Astrocyte (in vitro differentiated cells and primary cell): ENCODE data around the gene OR4D5. TPM values are rescaled to one million over a fixed set of nuclear protein-coding genes. Genes with fewer than 3 reads are reported as not detected.

Experiments
- DNase-seq: peaks from one replicate; pipeline ENCODE4 v3.0.0-alpha.2; 2010; ENCODE audit warnings: low read depth
- FAIRE-seq: peaks from 2 replicates; lab custom pipeline; 2011; peaks lifted over from hg19 to GRCh38; lab: Jason Lieb, UNC
- H2AFZ ChIP-seq: 2 replicates; pipeline ENCODE4 v1.6.0; 2012; ENCODE audit warnings: low read depth, low read length, inconsistent platforms
- H3K27ac ChIP-seq: 2 replicates; pipeline ENCODE4 v1.5.1; 2011; ENCODE audit warnings: low read depth, low read length, inconsistent platforms
- H3K27me3 ChIP-seq: 2 replicates; pipeline ENCODE4 v1.6.0; 2011; ENCODE audit warnings: low read length, inconsistent platforms; ENCODE audit not compliant: insufficient read depth
- H3K36me3 ChIP-seq: 2 replicates; pipeline ENCODE4 v1.5.1; 2011; ENCODE audit warnings: low read length, inconsistent platforms; ENCODE audit not compliant: insufficient read depth
- H3K4me1 ChIP-seq: 2 replicates; pipeline ENCODE4 v1.5.1; 2011; ENCODE audit warnings: low read length, inconsistent platforms; ENCODE audit not compliant: insufficient read depth
- H3K4me2 ChIP-seq: 2 replicates; pipeline ENCODE4 v1.6.0; 2012; ENCODE audit warnings: low read length, inconsistent platforms
- H3K4me3 ChIP-seq: 2 replicates; pipeline ENCODE4 v1.5.1; 2011; ENCODE audit warnings: low read depth, mild to moderate bottlenecking, low read length, inconsistent platforms; ENCODE audit not compliant: insufficient read depth
- H3K79me2 ChIP-seq: 2 replicates; pipeline ENCODE4 v1.6.0; 2012; ENCODE audit warnings: mild to moderate bottlenecking, low read length, inconsistent platforms; ENCODE audit not compliant: insufficient read depth
- H3K9ac ChIP-seq: 2 replicates; pipeline ENCODE4 v1.6.0; 2012; ENCODE audit warnings: mild to moderate bottlenecking, low read length, inconsistent platforms
- H3K9me3 ChIP-seq: 2 replicates; pipeline ENCODE4 v1.5.1; 2012; ENCODE audit warnings: low read depth, mild to moderate bottlenecking, low read length, inconsistent platforms; ENCODE audit not compliant: insufficient read depth
- H4K20me1 ChIP-seq: 2 replicates; pipeline ENCODE4 v1.6.0; 2012; ENCODE audit warnings: low read length, inconsistent platforms; ENCODE audit not compliant: insufficient read depth
- H3K27ac Mint-ChIP-seq: one replicate; pipeline ENCODE4 v1.8.0; 2021; ENCODE audit warnings: mild to moderate bottlenecking, mixed read lengths; ENCODE audit not compliant: unreplicated experiment
- H3K27me3 Mint-ChIP-seq: one replicate; pipeline ENCODE4 v1.8.0; 2021; ENCODE audit warnings: low read depth, mixed read lengths; ENCODE audit not compliant: unreplicated experiment
- H3K36me3 Mint-ChIP-seq: one replicate; pipeline ENCODE4 v1.8.0; 2021; ENCODE audit warnings: low read depth, mixed read lengths; ENCODE audit not compliant: unreplicated experiment
- H3K4me1 Mint-ChIP-seq: one replicate; pipeline ENCODE4 v1.8.0; 2021; ENCODE audit warnings: low read depth, mixed read lengths; ENCODE audit not compliant: unreplicated experiment
- H3K4me3 Mint-ChIP-seq: one replicate; pipeline ENCODE4 v1.8.0; 2021; ENCODE audit warnings: mild to moderate bottlenecking, moderate library complexity, mixed read lengths; ENCODE audit not compliant: unreplicated experiment
- H3K9me3 Mint-ChIP-seq: one replicate; pipeline ENCODE4 v1.8.0; 2021; ENCODE audit warnings: mild to moderate bottlenecking, mixed read lengths; ENCODE audit not compliant: unreplicated experiment
- EZH2 ChIP-seq: IDR thresholded peaks from 2 replicates; pipeline ENCODE4 v1.6.1; 2012; ENCODE audit warnings: mild to moderate bottlenecking, low read length, inconsistent platforms; ENCODE audit not compliant: insufficient read depth
- total RNA-seq: library from RNA; stranded (reverse); gene quantifications from 2 replicates; pipeline ENCODE4 v1.2.1, GENCODE V29; 2021
- TF ChIP-seq, protein P1 (sequence below): IDR thresholded peaks from 2 replicates; pipeline ENCODE4 v1.5.1; 2011; ENCODE audit warnings: low read depth, mild to moderate bottlenecking, inconsistent platforms, low read length, moderate library complexity; ENCODE audit not compliant: insufficient read depth

The OR4D5 gene
- total RNA-seq, 1 donor from 2014 or later = not detected

DNA sequence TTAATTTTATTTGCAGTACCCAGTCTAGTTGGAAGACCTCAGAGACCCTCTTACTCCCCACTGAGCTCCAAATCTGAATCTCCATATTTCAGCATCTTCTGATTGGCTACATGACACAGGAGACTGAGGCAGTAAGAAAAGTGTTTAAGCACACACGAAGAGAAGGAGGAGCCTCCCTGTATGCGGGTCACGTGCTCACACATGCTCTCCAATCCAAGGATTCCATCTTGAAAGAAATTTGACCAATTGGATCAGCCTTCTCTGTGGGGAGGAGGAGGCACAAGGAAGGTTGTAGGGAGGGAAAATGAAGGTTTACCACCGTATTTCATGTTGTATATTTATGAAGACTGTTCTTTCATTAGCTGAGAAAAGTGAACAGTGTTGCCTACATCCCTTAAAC is 3.0 kb downstream of the OR4D5 start:
- no peaks in the 10 kb centered on the region for H3K9me3 Mint-ChIP-seq

DNA sequence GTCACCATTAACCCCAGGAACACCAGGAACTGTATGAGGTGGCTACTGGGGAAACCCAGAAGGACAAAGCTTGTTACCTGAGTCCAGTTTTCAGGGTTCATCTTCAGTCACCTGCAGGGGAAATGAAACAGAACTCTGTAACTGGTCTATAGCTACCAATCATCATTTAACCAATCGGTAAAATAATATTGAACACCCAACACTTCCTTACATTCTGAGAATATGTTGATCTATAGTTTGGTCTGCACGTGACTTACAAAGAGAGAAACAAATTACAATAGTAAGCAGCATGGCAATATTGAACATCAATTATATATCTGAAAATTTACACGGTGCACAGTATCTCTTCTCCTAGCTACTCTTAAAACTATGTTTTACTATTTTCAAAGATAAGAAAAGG is 4.3 kb downstream of the OR4D5 start, which contains the start of gene OR6T1:
TSS of gene OR6T1 (minus strand) at position 101 of the 400 bp plus-strand sequence. CDS start at position 101, 0 bp downstream.
- H3K27ac Mint-ChIP-seq = no peak within 1 kb of the TSS
- Histone ChIP-seq H3K9ac (no peak within 1 kb of the TSS), H2AFZ (no peak within 1 kb of the TSS), H3K4me2 (no peak within 1 kb of the TSS), H3K36me3 (no peaks in the 10 kb centered on the region), H4K20me1 (no peaks in the 10 kb centered on the region), H3K4me3 (no peak within 1 kb of the TSS), H3K4me1 (no peaks in the 10 kb centered on the region), H3K27me3 (no peaks in the 10 kb centered on the region), H3K27ac (no peak within 1 kb of the TSS), H3K9me3 (peaks cover 3% of the 10 kb centered on the region), H3K79me2 (no peaks in the 10 kb centered on the region)
- H3K4me1 Mint-ChIP-seq = no peaks in the 10 kb centered on the region
- no peaks in the 10 kb centered on the region for H3K27me3 Mint-ChIP-seq
- H3K36me3 Mint-ChIP-seq = no peaks in the 10 kb centered on the region
- FAIRE-seq = no peak
- no peak within 1 kb of the TSS for H3K4me3 Mint-ChIP-seq
- H3K9me3 Mint-ChIP-seq = no peaks in the 10 kb centered on the region
- TF ChIP-seq, protein P1, sequence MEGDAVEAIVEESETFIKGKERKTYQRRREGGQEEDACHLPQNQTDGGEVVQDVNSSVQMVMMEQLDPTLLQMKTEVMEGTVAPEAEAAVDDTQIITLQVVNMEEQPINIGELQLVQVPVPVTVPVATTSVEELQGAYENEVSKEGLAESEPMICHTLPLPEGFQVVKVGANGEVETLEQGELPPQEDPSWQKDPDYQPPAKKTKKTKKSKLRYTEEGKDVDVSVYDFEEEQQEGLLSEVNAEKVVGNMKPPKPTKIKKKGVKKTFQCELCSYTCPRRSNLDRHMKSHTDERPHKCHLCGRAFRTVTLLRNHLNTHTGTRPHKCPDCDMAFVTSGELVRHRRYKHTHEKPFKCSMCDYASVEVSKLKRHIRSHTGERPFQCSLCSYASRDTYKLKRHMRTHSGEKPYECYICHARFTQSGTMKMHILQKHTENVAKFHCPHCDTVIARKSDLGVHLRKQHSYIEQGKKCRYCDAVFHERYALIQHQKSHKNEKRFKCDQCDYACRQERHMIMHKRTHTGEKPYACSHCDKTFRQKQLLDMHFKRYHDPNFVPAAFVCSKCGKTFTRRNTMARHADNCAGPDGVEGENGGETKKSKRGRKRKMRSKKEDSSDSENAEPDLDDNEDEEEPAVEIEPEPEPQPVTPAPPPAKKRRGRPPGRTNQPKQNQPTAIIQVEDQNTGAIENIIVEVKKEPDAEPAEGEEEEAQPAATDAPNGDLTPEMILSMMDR = no peak
- TF ChIP-seq EZH2 = no peak
- DNase-seq = no peak

More for the DNA sequence above, 3.0 kb downstream of the OR4D5 start:
- no peak for FAIRE-seq
- H3K27me3 Mint-ChIP-seq = no peaks in the 10 kb centered on the region
- Histone ChIP-seq H3K27ac (no peak overlapping the region), H4K20me1 (no peaks in the 10 kb centered on the region), H3K4me1 (no peaks in the 10 kb centered on the region), H3K36me3 (no peaks in the 10 kb centered on the region), H3K4me2 (no peak overlapping the region), H3K27me3 (no peaks in the 10 kb centered on the region), H3K9me3 (peaks cover 3% of the 10 kb centered on the region), H3K79me2 (no peaks in the 10 kb centered on the region), H3K9ac (no peak overlapping the region), H2AFZ (no peak overlapping the region), H3K4me3 (no peak overlapping the region)
- TF ChIP-seq, protein P1 = no peak
- no peak for TF ChIP-seq EZH2
- no peak for DNase-seq
- no peak overlapping the region for H3K27ac Mint-ChIP-seq
- H3K4me1 Mint-ChIP-seq = no peaks in the 10 kb centered on the region
- no peaks in the 10 kb centered on the region for H3K36me3 Mint-ChIP-seq
- no peak overlapping the region for H3K4me3 Mint-ChIP-seq

DNA sequence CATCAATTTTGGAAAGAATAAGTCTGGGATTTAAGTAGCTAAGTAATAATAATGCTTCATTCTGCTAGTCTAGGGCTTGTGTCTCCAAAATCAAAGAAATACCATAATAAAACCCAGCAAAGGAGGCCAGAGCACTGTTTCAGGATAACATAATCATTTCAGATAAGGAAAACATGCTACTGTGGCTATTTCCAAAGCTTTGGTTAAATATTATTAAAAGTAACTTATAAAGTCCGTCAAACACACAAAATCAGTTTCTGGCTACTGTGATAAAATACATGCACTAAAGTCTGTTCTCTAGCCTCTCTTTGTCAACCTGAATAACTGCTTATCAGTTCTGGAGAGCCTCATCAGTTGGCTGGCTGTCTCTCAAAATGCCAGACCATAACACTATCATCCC is 5.7 kb downstream of the OR4D5 start:
- TF ChIP-seq, protein P1 = no peak
- no peak for TF ChIP-seq EZH2
- Histone ChIP-seq H3K4me1 (no peaks in the 10 kb centered on the region), H3K9ac (no peak overlapping the region), H3K79me2 (no peaks in the 10 kb centered on the region), H3K27ac (no peak overlapping the region), H3K9me3 (no peaks in the 10 kb centered on the region), H3K36me3 (no peaks in the 10 kb centered on the region), H2AFZ (no peak overlapping the region), H4K20me1 (no peaks in the 10 kb centered on the region), H3K4me2 (no peak overlapping the region), H3K27me3 (no peaks in the 10 kb centered on the region), H3K4me3 (no peak overlapping the region)
- no peaks in the 10 kb centered on the region for H3K4me1 Mint-ChIP-seq
- DNase-seq (no peak), FAIRE-seq (no peak)
- no peaks in the 10 kb centered on the region for H3K36me3 Mint-ChIP-seq
- no peak overlapping the region for H3K4me3 Mint-ChIP-seq
- H3K27me3 Mint-ChIP-seq = no peaks in the 10 kb centered on the region
- H3K27ac Mint-ChIP-seq = no peak overlapping the region
- H3K9me3 Mint-ChIP-seq = no peaks in the 10 kb centered on the region
